ENCODE data around the gene USF1.

Gene USF1, protein sequence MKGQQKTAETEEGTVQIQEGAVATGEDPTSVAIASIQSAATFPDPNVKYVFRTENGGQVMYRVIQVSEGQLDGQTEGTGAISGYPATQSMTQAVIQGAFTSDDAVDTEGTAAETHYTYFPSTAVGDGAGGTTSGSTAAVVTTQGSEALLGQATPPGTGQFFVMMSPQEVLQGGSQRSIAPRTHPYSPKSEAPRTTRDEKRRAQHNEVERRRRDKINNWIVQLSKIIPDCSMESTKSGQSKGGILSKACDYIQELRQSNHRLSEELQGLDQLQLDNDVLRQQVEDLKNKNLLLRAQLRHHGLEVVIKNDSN

GRCh38 chr1:161045736-161046604, at the start of gene USF1:
Gene USF1, minus strand, starts transcription at chr1:161045977. Its CDS starts 2,702 bp downstream, at chr1:161043275.
- H3K27ac ChIP-seq, result peak within 1 kb of the TSS; percentile 93
- no peaks in the 10 kb centered on the region for H3K27me3 ChIP-seq
- no peaks in the 10 kb centered on the region for H4K20me1 ChIP-seq
- peak within 1 kb of the TSS; percentile 95 for H3K9ac ChIP-seq
- no peaks in the 10 kb centered on the region; the same call in 1 of the 2 replicates for H3K9me3 ChIP-seq
- H3K4me2 ChIP-seq, result peak within 1 kb of the TSS; percentile 96
- TF ChIP-seq Cebpa-rat (IDR thresholded peaks at IDR 0.05), result no peak
- peaks cover 66% of the 10 kb centered on the region for H3K36me3 ChIP-seq
- H3K4me3 ChIP-seq, result peak within 1 kb of the TSS; percentile 88
- peaks cover 43% of the 10 kb centered on the region for H3K4me1 ChIP-seq

DNA sequence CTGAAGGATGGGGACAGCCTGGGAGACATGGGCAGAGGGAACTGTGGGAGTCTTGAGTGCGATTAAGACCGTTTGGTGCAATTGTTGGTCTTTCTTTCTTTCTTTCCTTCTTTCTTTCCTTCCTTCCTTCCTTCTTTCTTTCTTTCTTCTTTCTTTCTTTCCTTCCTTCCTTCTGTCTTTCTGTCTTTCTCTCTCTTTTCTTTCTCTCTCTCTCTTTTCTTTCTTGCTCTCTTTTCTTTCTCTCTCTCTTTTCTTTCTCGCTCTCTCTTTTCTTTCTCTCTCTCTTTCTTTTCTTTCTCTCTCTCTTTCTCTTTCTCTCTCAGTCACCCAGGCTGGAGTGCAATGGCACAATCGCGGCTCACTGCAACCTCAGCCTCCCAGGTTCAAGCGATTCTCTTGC, 49.5 kb upstream of the USF1 start:
- no peak overlapping the region for H3K4me2 ChIP-seq
- peaks cover 28% of the 10 kb centered on the region for H3K4me1 ChIP-seq
- no peak overlapping the region for H3K9ac ChIP-seq
- no peaks in the 10 kb centered on the region for H3K9me3 ChIP-seq
- H3K4me3 ChIP-seq, result no peak overlapping the region
- peaks cover 18% of the 10 kb centered on the region for H4K20me1 ChIP-seq
- no peak for TF ChIP-seq Cebpa-rat (IDR thresholded peaks at IDR 0.05)
- H3K27ac ChIP-seq, result no peak overlapping the region
- no peaks in the 10 kb centered on the region for H3K27me3 ChIP-seq
- peaks cover 16% of the 10 kb centered on the region for H3K36me3 ChIP-seq

- no peak for TF ChIP-seq Cebpa-rat (IDR thresholded peaks at IDR 0.05)
- Histone ChIP-seq H3K4me2 (no peak overlapping the region), H3K9me3 (no peaks in the 10 kb centered on the region), H3K36me3 (peaks cover 8% of the 10 kb centered on the region), H3K27ac (no peak overlapping the region), H3K27me3 (no peaks in the 10 kb centered on the region), H3K9ac (no peak overlapping the region), H4K20me1 (peaks cover 11% of the 10 kb centered on the region), H3K4me1 (peaks cover 27% of the 10 kb centered on the region), H3K4me3 (no peak overlapping the region)
These were observed 48.7 kb upstream of the USF1 start for GRCh38 chr1:161094481-161094880.

- H3K4me2 ChIP-seq, result no peak overlapping the region
- H3K27me3 ChIP-seq, result no peaks in the 10 kb centered on the region
- H3K36me3 ChIP-seq, result no peaks in the 10 kb centered on the region
- H3K9me3 ChIP-seq, result no peaks in the 10 kb centered on the region
- H4K20me1 ChIP-seq, result no peaks in the 10 kb centered on the region
- H3K27ac ChIP-seq, result no peak overlapping the region
- H3K4me3 ChIP-seq, result no peak overlapping the region
- peaks cover 9% of the 10 kb centered on the region for H3K4me1 ChIP-seq
- TF ChIP-seq Cebpa-rat (IDR thresholded peaks at IDR 0.05), result no peak
- H3K9ac ChIP-seq, result no peak overlapping the region
These were observed 46.8 kb upstream of the USF1 start for GRCh38 chr1:161092621-161093028.

DNA sequence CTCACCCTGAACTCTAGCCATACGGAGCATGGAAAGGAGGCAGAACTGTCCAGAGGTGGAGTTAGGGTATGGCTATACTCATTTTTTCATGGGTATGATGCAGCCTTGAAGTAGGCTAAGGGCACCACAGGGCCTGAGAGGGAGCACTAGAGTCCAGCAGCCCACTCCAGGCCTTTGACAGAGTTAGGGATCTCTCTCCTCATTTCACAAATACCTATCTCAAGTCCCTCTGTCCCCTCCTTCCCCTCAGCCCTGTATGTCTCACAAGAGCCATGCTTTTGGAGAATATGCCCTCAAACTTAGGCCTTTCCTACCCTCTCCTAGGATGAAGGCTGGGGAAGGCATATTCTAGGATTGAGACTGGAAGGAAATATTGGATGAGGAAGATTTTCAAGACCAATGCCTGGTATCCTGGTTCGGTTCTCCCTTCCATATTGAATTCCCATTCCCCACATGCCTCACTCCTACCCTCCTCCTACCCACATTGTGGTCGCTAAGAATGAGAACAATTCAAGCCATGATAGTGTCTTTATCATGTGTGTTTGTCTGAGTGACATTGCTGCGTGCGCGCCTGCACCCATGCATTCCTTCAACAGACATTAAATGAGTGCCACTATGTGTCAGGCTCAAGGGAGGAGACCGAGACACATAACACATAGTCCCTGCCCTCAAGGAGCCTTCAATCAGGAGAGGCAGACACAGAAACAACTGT, 46.2 kb upstream of the USF1 start:
- peaks cover 3% of the 10 kb centered on the region for H3K4me1 ChIP-seq
- H3K27ac ChIP-seq, result no peak overlapping the region
- H3K9ac ChIP-seq, result no peak overlapping the region
- H4K20me1 ChIP-seq, result no peaks in the 10 kb centered on the region
- H3K4me3 ChIP-seq, result no peak overlapping the region
- no peaks in the 10 kb centered on the region for H3K9me3 ChIP-seq
- H3K27me3 ChIP-seq, result no peaks in the 10 kb centered on the region
- H3K4me2 ChIP-seq, result no peak overlapping the region
- H3K36me3 ChIP-seq, result no peaks in the 10 kb centered on the region
- no peak for TF ChIP-seq Cebpa-rat (IDR thresholded peaks at IDR 0.05)

- TF ChIP-seq Cebpa-rat (IDR thresholded peaks at IDR 0.05), result no peak
- Histone ChIP-seq H3K27me3 (no peaks in the 10 kb centered on the region), H3K36me3 (no peaks in the 10 kb centered on the region), H3K4me3 (no peak overlapping the region), H3K9ac (no peak overlapping the region), H4K20me1 (no peaks in the 10 kb centered on the region), H3K4me2 (no peak overlapping the region), H3K9me3 (no peaks in the 10 kb centered on the region), H3K4me1 (no peaks in the 10 kb centered on the region), H3K27ac (no peak overlapping the region)
These were observed 45.3 kb upstream of the USF1 start for GRCh38 chr1:161091093-161091492.

- H3K4me2 ChIP-seq, result no peak overlapping the region
- no peak overlapping the region for H3K9ac ChIP-seq
- H4K20me1 ChIP-seq, result no peaks in the 10 kb centered on the region
- no peaks in the 10 kb centered on the region for H3K27me3 ChIP-seq
- no peaks in the 10 kb centered on the region for H3K36me3 ChIP-seq
- H3K4me1 ChIP-seq, result no peaks in the 10 kb centered on the region
- no peaks in the 10 kb centered on the region for H3K9me3 ChIP-seq
- no peak for TF ChIP-seq Cebpa-rat (IDR thresholded peaks at IDR 0.05)
- H3K4me3 ChIP-seq, result no peak overlapping the region
- H3K27ac ChIP-seq, result no peak overlapping the region
These were observed 44.8 kb upstream of the USF1 start for GRCh38 chr1:161090617-161091016.

GRCh38 chr1:161089938-161090337, 44.2 kb upstream of the USF1 start:
- Histone ChIP-seq H3K27ac (no peak overlapping the region), H3K4me2 (no peak overlapping the region), H4K20me1 (no peaks in the 10 kb centered on the region), H3K9ac (no peak overlapping the region), H3K36me3 (no peaks in the 10 kb centered on the region), H3K9me3 (no peaks in the 10 kb centered on the region), H3K4me3 (no peak overlapping the region), H3K27me3 (no peaks in the 10 kb centered on the region), H3K4me1 (no peaks in the 10 kb centered on the region)
- no peak for TF ChIP-seq Cebpa-rat (IDR thresholded peaks at IDR 0.05)

DNA sequence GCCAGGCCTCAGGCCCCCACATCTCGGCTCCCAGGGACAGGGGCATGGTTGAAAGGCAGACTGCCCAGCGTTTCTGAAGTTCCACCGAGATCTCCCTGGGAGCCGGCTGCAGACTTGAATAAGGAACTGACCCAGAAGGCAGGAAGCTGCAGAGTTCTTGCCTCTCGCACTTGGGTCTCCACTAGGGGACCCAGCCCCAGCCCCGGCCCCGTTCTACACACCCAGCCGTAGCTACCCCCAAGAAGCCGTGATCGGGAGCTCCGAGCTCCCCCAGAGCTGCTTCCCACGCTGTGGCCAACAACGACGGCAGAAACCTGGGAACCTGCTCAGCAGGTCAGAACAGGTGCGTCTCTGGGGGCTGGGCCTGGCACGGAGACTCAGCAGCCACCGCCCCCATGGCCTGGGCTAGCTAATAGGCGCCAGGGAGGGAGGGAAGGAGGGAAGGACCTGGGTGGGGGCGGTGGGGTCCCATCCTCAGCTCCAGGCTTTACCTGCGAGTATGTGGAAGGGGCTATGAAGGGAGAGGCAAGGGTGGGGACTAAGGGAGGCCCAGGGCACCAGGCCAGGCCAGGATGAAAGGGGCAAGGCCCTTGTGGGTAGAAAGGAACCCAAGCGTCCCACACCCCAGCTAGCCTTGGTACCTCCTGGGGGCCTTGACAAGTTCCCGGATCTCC, 43.6 kb upstream of the USF1 start, which contains the start of gene NECTIN4:
Gene NECTIN4 (minus strand): TSS at position 308 of the 674 bp plus-strand sequence. CDS start 262 bp downstream, at position 46.
- Histone ChIP-seq H3K4me1 (no peaks in the 10 kb centered on the region), H3K36me3 (no peaks in the 10 kb centered on the region), H3K27me3 (no peaks in the 10 kb centered on the region), H3K9ac (no peak within 1 kb of the TSS), H3K4me2 (no peak within 1 kb of the TSS), H3K27ac (no peak within 1 kb of the TSS), H3K4me3 (no peak within 1 kb of the TSS), H4K20me1 (no peaks in the 10 kb centered on the region), H3K9me3 (no peaks in the 10 kb centered on the region)
- TF ChIP-seq Cebpa-rat (IDR thresholded peaks at IDR 0.05), result no peak

All from BLaER1 (cell line).